Suprapubic skin (tissue), 4 donors: ENCODE data around the gene GPR137B.

Source experiments
- CTCF ChIP-seq, 2 donors: fragments of 200-600 bp in 1 of 2; fragments of 450-650 bp in 1 of 2; sonication (generic) in 1 of 2; IDR thresholded peaks; one replicate each; pipeline ENCODE4 v1.5.1; 2016 to 2019; ENCODE audit warnings: antibody characterized with exemption in 2 of 2, mild to moderate bottlenecking in 1 of 2, moderate library complexity in 1 of 2
- POLR2A ChIP-seq, 2 donors: fragments of 450-650 bp; IDR thresholded peaks; one replicate each; pipeline ENCODE4 v1.6.1; 2017; ENCODE audit warnings: antibody characterized with exemption in 2 of 2, mild to moderate bottlenecking in 2 of 2, moderate library complexity in 2 of 2
- POLR2AphosphoS5 ChIP-seq, 3 donors: sonication (generic); formaldehyde crosslinking; IDR thresholded peaks; one replicate each; pipeline ENCODE4 v1.6.1; 2017; ENCODE audit warnings: antibody characterized with exemption in 3 of 3

GRCh38 chr1:236114076-236114747, 28.1 kb upstream of the GPR137B start:
- TF ChIP-seq CTCF (IDR thresholded peaks at IDR 0.05) (no peak), POLR2A (IDR thresholded peaks at IDR 0.05) (no peak), POLR2AphosphoS5 (IDR thresholded peaks at IDR 0.05) (no peak)
